Testis (tissue), 3 donors: ENCODE measurements around the gene PTPRG. TPM values are rescaled to one million over a fixed set of nuclear protein-coding genes. Genes with fewer than 3 reads are reported as not detected.
"Not testable (repeated sequence)": the region's sequence is repeated elsewhere in the genome, so short reads cannot be mapped to it uniquely, and the experiment has no call there.

Source experiments
- DNase-seq: peaks from one replicate; pipeline ENCODE4 v3.0.0-alpha.2; 2019
- H3K27ac ChIP-seq, 2 donors: fragments of 200-600 bp; sonication (generic); one replicate each; pipeline ENCODE4 v1.5.1; 2019
- H3K27me3 ChIP-seq: fragments of 200-600 bp; sonication (generic); one replicate; pipeline ENCODE4 v1.5.1; 2019
- H3K36me3 ChIP-seq: fragments of 200-600 bp; sonication (generic); one replicate; pipeline ENCODE4 v1.5.1; 2017; ENCODE audit warnings: low read depth; ENCODE audit errors: missing control alignments
- H3K4me1 ChIP-seq: fragments of 200-600 bp; sonication (generic); one replicate; pipeline ENCODE4 v1.5.1; 2019
- H3K4me3 ChIP-seq, 2 donors: fragments of 200-600 bp; sonication (generic); one replicate each; pipeline ENCODE4 v1.5.1; 2017 to 2019
- H3K9me3 ChIP-seq: fragments of 200-600 bp; sonication (generic); one replicate; pipeline ENCODE4 v1.5.1; 2017
- POLR2A ChIP-seq: fragments of 450-650 bp; IDR thresholded peaks from one replicate; pipeline ENCODE4 v1.6.1; 2017; ENCODE audit warnings: antibody characterized with exemption, mild to moderate bottlenecking, moderate library complexity
- WGBS, 2 donors: methylation state at CpG; one replicate each; pipeline ENCODE4 v1.1.5; 2018; 5-methylcytosine and 5-hydroxymethylcytosine counted together
- intact Hi-C: fragments of 100-400 bp; cut with DNase I; formaldehyde crosslinking; loops from one replicate; pipeline ENCODE4 v1.15.1; 2023; ENCODE audit warnings: low total_unique reads
- polyA plus RNA-seq: library from polyadenylated mRNA; stranded (reverse); fragments of 350-450 nt; fragmentation: Illumina TruSeq; extraction: RNeasy Lipid Tissue Mini Kit (QIAGEN cat#74804); gene quantifications from one replicate; pipeline ENCODE4 v1.2.3, GENCODE V29; 2014; ENCODE audit warnings: low read depth, low replicate concordance; ENCODE audit not compliant: insufficient read depth
- total RNA-seq, 2 donors: library from RNA; depleted of rRNA; stranded (reverse); fragments of >200 nt; gene quantifications; one replicate each; pipeline ENCODE4 v1.2.3, GENCODE V29; 2016
- TF ChIP-seq, protein P1 (sequence below), 3 experiments: fragments of 450-650 bp in 2 of 3; fragments of 200-600 bp in 1 of 3; sonication (generic) in 1 of 3; IDR thresholded peaks; one replicate each; pipeline ENCODE4 v1.5.1; 2016 to 2019; ENCODE audit warnings: antibody characterized with exemption in 3 of 3, mild to moderate bottlenecking in 2 of 3, moderate library complexity in 1 of 3

The PTPRG gene
- total and polyA plus RNA-seq, 3 donors from 2014 or later, result 26.3 to 107 (median 75.4) TPM

DNA sequence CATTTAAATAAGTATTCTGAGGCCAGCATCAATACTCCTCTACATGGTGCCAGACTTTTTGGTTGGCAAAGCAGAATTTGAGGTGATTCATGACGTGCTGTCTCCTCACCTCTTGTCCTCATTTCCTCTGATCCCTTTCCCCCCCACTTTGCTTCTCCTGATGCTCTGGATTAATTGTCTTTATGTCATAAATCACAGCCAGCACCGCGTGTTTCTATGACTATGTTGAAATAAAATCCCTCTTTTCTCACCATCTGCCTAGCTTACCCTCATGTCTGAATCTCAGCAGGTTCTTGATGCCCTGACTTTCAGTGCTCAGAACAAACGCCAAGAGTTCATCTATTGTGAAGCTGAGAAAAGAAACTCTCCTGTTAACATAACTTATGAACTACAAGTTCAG, 19.7 kb upstream of the PTPRG start:
- H3K4me1 ChIP-seq, result no peaks in the 10 kb centered on the region
- no peak for TF ChIP-seq POLR2A
- TF ChIP-seq, protein P1, sequence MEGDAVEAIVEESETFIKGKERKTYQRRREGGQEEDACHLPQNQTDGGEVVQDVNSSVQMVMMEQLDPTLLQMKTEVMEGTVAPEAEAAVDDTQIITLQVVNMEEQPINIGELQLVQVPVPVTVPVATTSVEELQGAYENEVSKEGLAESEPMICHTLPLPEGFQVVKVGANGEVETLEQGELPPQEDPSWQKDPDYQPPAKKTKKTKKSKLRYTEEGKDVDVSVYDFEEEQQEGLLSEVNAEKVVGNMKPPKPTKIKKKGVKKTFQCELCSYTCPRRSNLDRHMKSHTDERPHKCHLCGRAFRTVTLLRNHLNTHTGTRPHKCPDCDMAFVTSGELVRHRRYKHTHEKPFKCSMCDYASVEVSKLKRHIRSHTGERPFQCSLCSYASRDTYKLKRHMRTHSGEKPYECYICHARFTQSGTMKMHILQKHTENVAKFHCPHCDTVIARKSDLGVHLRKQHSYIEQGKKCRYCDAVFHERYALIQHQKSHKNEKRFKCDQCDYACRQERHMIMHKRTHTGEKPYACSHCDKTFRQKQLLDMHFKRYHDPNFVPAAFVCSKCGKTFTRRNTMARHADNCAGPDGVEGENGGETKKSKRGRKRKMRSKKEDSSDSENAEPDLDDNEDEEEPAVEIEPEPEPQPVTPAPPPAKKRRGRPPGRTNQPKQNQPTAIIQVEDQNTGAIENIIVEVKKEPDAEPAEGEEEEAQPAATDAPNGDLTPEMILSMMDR (IDR thresholded peaks at IDR 0.05), result no peak
- intact Hi-C loops, result no loop called here
- no peaks in the 10 kb centered on the region for H3K36me3 ChIP-seq
- WGBS, 2 donors, result 74 to 81% methylated on average over 4 of the region's 4 CpGs
- no peaks in the 10 kb centered on the region for H3K27me3 ChIP-seq
- H3K4me3 ChIP-seq, result no peak overlapping the region
- no peaks in the 10 kb centered on the region for H3K9me3 ChIP-seq
- no peak overlapping the region for H3K27ac ChIP-seq
- DNase-seq, result no peak

DNA sequence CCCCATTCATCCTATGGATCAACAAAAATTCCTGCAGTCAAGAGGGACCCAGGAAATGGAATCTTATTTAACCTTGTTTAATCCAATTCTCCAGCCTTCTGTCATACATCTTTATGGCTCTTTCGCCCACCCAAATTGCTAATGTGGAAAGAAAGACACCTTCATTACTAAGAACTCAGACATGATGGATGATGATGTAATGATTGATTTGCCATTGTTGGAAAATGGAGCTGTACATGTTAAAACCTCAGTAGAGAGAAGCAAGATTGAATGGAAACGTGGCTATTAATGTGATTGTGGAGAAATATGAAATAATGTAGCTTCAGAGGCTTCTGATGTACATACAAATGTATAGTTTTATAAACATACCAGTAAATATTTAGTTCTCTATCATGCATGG, 15.7 kb upstream of the PTPRG start:
- no peaks in the 10 kb centered on the region for H3K9me3 ChIP-seq
- TF ChIP-seq, protein P1 (IDR thresholded peaks at IDR 0.05), result no peak
- TF ChIP-seq POLR2A, result no peak
- no peaks in the 10 kb centered on the region for H3K36me3 ChIP-seq
- no peak overlapping the region for H3K27ac ChIP-seq
- H3K4me1 ChIP-seq, result no peaks in the 10 kb centered on the region
- H3K27me3 ChIP-seq, result no peaks in the 10 kb centered on the region
- no peak for DNase-seq
- no peak overlapping the region for H3K4me3 ChIP-seq
- 87 to 97% methylated on average over 2 of the region's 2 CpGs for WGBS, 2 donors
- intact Hi-C loops, result no loop called here

DNA sequence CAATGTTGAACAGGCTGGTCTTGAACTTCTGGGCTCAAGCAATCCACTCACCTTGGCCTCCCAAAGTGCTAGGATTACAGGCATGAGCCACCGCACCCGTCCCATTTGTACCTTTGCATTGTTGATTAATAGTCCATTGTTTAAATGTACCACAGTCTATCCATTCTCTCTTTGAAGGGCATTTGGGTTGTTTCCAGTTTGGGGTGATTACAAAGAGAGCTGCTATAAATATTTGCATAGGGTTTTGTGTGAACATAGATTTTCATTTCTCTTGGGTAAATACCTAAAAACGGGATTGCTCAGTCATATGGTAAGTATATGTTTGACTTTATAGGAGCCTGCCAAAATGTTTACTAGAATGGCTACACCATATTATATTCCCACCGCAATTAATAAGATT, 13.7 kb upstream of the PTPRG start:
- WGBS, 2 donors, result 90 to 91% methylated on average over 4 of the region's 4 CpGs
- no peak overlapping the region for H3K27ac ChIP-seq
- no peak for DNase-seq
- no peaks in the 10 kb centered on the region for H3K4me1 ChIP-seq
- H3K4me3 ChIP-seq, result no peak overlapping the region
- intact Hi-C loops, result no loop called here
- no peaks in the 10 kb centered on the region for H3K9me3 ChIP-seq
- TF ChIP-seq POLR2A, result no peak
- TF ChIP-seq, protein P1 (IDR thresholded peaks at IDR 0.05), result no peak
- no peaks in the 10 kb centered on the region for H3K27me3 ChIP-seq
- no peaks in the 10 kb centered on the region for H3K36me3 ChIP-seq

DNA sequence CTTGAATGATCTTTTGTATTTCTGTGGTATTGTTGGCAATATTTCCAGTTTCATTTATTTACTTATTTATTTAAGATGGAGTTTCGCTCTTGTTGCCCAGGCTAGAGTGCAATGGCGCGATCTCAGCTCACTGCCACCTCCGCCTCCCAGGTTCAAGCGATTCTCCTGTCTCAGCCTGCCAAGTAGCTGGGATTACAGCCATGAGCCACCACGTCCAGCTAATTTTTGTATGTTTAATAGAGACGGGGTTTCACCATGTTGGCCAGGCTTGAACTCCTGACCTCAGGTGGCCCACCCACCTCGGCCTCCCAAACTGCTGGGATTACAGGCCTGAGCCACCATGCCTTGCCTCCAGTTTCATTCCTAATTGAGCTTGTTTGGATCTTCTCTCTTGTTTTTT, 8.7 kb upstream of the PTPRG start:
- H3K9me3 ChIP-seq, H3K4me3 ChIP-seq, H3K27me3 ChIP-seq, DNase-seq, H3K27ac ChIP-seq, H3K36me3 ChIP-seq, H3K4me1 ChIP-seq, intact Hi-C loops: not testable (repeated sequence)
- WGBS, 2 donors, result 92 to 99% methylated on average over 8 of the region's 8 CpGs

DNA sequence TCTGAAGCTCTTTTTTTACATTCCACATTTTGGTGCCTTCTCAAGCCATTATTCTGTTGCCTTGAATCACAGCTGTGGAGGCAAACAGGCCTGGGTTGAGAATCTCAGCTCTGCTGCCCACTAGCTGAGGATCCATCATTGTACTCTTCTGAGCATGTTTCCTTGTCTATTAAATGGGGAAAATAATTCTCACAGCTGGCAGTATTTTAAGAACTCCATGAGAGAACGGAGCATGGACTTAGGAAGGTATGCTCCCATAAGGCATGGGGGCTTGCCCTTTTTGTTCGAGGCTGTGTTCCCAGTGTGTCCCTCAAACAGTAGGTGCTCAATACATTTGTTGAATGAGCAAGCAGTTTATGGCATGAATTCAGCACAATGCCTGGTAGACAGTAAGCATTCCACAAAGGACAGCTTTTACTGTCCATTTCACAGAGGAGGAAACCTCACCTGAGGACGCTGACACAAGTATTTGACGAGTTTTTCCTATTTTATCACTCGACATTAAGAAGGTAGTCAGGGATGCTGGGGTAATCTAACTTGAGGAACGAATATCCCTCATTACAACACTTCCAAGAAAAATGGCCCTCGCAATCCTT, 2.1 kb upstream of the PTPRG start:
- Histone ChIP-seq H3K4me3 (no peak overlapping the region), H3K27ac (peak overlapping the region in 1 of 2 donors; percentile 98), H3K4me1 (no peaks in the 10 kb centered on the region), H3K36me3 (no peaks in the 10 kb centered on the region), H3K9me3 (no peaks in the 10 kb centered on the region), H3K27me3 (no peaks in the 10 kb centered on the region)
- intact Hi-C loops, result no loop called here
- TF ChIP-seq, protein P1 (IDR thresholded peaks at IDR 0.05), result no peak
- no peak for TF ChIP-seq POLR2A
- no peak for DNase-seq
- WGBS, 2 donors, result 39 to 42% methylated on average over 7 of the region's 7 CpGs
